B cell (primary cell): ENCODE results near the gene NOMO2.
"Not testable (repeated sequence)": the region's sequence is repeated elsewhere in the genome, so short reads cannot be mapped to it uniquely, and the experiment has no call there.

Experiments used
- CTCF ChIP-seq: fragments of 200-600 bp; IDR thresholded peaks from one replicate; pipeline ENCODE4 v1.8.0; 2022; ENCODE audit warnings: antibody characterized with exemption, mild to moderate bottlenecking
- EZH2 ChIP-seq: IDR thresholded peaks from 2 replicates; pipeline ENCODE4 v1.6.1; 2012; ENCODE audit warnings: borderline replicate concordance, low read depth, mild to moderate bottlenecking, moderate library complexity, low read length; ENCODE audit not compliant: insufficient read depth, poor library complexity, severe bottlenecking

- not testable (repeated sequence) for TF ChIP-seq CTCF, EZH2
These were observed 152.2 kb downstream of the NOMO2 start for GRCh38 chr16:18409532-18410293.
